IMR-90 (cell line): ENCODE results near the gene NPIPA1. TPM values are rescaled to one million over a fixed set of nuclear protein-coding genes. Genes with fewer than 3 reads are reported as not detected.

ENCODE experiments used
- microRNA-seq, 2 experiments: library from miRNA; stranded (forward) in 1 of 2; unstranded in 1 of 2; fragments of 10-50 nt in 1 of 2; fragments of <30 nt in 1 of 2; gene quantifications in 1 of 2; microRNA quantifications in 1 of 2; one replicate each; pipeline versions ENCODE3 to v1.1.0; 2013 to 2020; ENCODE audit not compliant: insufficient read depth in 1 of 2, insufficient read length in 1 of 2, unreplicated experiment in 1 of 2
- polyA plus RNA-seq, 3 experiments: library from polyadenylated mRNA; depleted of rRNA; stranded (reverse); fragments of >200 nt; gene quantifications; 2 replicates each; pipeline ENCODE4 v1.2.3, GENCODE V29; 2012; ENCODE audit warnings: low replicate concordance in 1 of 3
- small RNA-seq, 5 experiments: library from RNA; depleted of rRNA; stranded (forward); fragments of <200 nt; gene quantifications; one replicate each; pipeline ENCODE3, GENCODE V24; 2012
- total RNA-seq: library from RNA; depleted of rRNA; stranded (reverse); fragments of >200 nt; gene quantifications from 2 replicates; pipeline ENCODE4 v1.2.3, GENCODE V29; 2012; rRNA removed

Gene NPIPA1
- total and polyA plus RNA-seq, 2 of the 4 experiments (the other 2 are of a cell fraction): 8.1 to 85.8 TPM

Small RNA genes lying within 50 kb of the gene (microRNA-seq; reads per million reads assigned to microRNA genes)
- gene AC138932.4 (ENCODE audit: insufficient read depth, insufficient read length): not detected
- gene MIR3180-1 (ENCODE audit: insufficient read depth in 1 of 2, insufficient read length in 1 of 2, unreplicated experiment in 1 of 2): 0 reads per million in 2 experiments
- gene MIR3670-1 (ENCODE audit: insufficient read depth in 1 of 2, insufficient read length in 1 of 2, unreplicated experiment in 1 of 2): 0 reads per million in 2 experiments
- 0 reads per million in 2 experiments for gene MIR6511A1 (ENCODE audit: insufficient read depth in 1 of 2, insufficient read length in 1 of 2, unreplicated experiment in 1 of 2)
- 0 reads per million in 2 experiments for gene MIR6770-1 (ENCODE audit: insufficient read depth in 1 of 2, insufficient read length in 1 of 2, unreplicated experiment in 1 of 2)
- not detected for gene RF00019 (ENCODE audit: insufficient read depth, insufficient read length)

Small RNA genes lying within 50 kb of the gene (small RNA-seq; reads per million reads assigned to genes)
- gene AC138932.4: 0 reads per million in 5 experiments
- gene MIR3180-1: 0 reads per million in 5 experiments
- 0 reads per million in 5 experiments for gene MIR3670-1
- gene MIR6511A1: 0 reads per million in 5 experiments
- 0 reads per million in 5 experiments for gene MIR6770-1
- gene RF00019: 0 reads per million in 5 experiments

Other genes with a start within 250 kb of the NPIPA1 start
- gene PLA2G10, start 243.1 kb upstream of the NPIPA1 start, total RNA-seq: not detected in 2 replicates
- not detected in 2 replicates for gene PLA2G10, start 243.1 kb upstream of the NPIPA1 start, polyA plus RNA-seq (2012; rRNA removed)
- not detected in 2 replicates for gene NPIPA3, start 234.0 kb upstream of the NPIPA1 start, total RNA-seq
- gene NPIPA3, start 234.0 kb upstream of the NPIPA1 start, polyA plus RNA-seq (2012; rRNA removed): not detected in 2 replicates
- gene NPIPA2, start 194.9 kb upstream of the NPIPA1 start, total RNA-seq: not detected in 2 replicates
- gene NPIPA2, start 194.9 kb upstream of the NPIPA1 start, polyA plus RNA-seq (2012; rRNA removed): 0.23 and 0.27 TPM in 2 replicates
- gene NOMO1, start 103.7 kb upstream of the NPIPA1 start, total RNA-seq: 74.4 and 118 TPM in 2 replicates
- 95.1 and 99.2 TPM in 2 replicates for gene NOMO1, start 103.7 kb upstream of the NPIPA1 start, polyA plus RNA-seq (2012; rRNA removed)
- gene PDXDC1, start 37.6 kb downstream of the NPIPA1 start, total RNA-seq: 107 and 117 TPM in 2 replicates
- 55.2 and 68.7 TPM in 2 replicates for gene PDXDC1, start 37.6 kb downstream of the NPIPA1 start, polyA plus RNA-seq (2012; rRNA removed)
- gene NTAN1, start 118.6 kb downstream of the NPIPA1 start, total RNA-seq: 54.4 and 66.3 TPM in 2 replicates
- 50.5 and 50.6 TPM in 2 replicates for gene NTAN1, start 118.6 kb downstream of the NPIPA1 start, polyA plus RNA-seq (2012; rRNA removed)
- 47.7 and 58.3 TPM in 2 replicates for gene RRN3, start 156.8 kb downstream of the NPIPA1 start, total RNA-seq
- 17.6 and 22.1 TPM in 2 replicates for gene RRN3, start 156.8 kb downstream of the NPIPA1 start, polyA plus RNA-seq (2012; rRNA removed)